IPS-18c (cell line): ENCODE data around the gene MRPL17.

Source experiments
- H3K4me3 ChIP-seq: 2 replicates; pipeline ENCODE4 v1.7.0; 2013; ENCODE audit warnings: low read depth, mild to moderate bottlenecking, low read length, moderate library complexity; ENCODE audit not compliant: insufficient read depth
- H3K9me3 ChIP-seq: one replicate; pipeline ENCODE4 v1.6.1; 2013; ENCODE audit warnings: mild to moderate bottlenecking, low read length, moderate library complexity; ENCODE audit not compliant: control insufficient read depth, insufficient read depth

MRPL17 gene

GRCh38 chr11:6646071-6646470, 37.1 kb downstream of the MRPL17 start:
- Histone ChIP-seq H3K4me3 (no peak overlapping the region), H3K9me3 (no peaks in the 10 kb centered on the region)

- no peak overlapping the region for H3K4me3 ChIP-seq
- no peaks in the 10 kb centered on the region for H3K9me3 ChIP-seq
Measured at GRCh38 chr11:6642957-6643356, 40.2 kb downstream of the MRPL17 start.

GRCh38 chr11:6640985-6641701, 42.0 kb downstream of the MRPL17 start:
- Histone ChIP-seq H3K9me3 (no peaks in the 10 kb centered on the region), H3K4me3 (no peak overlapping the region)

- H3K9me3 ChIP-seq: no peaks in the 10 kb centered on the region
- H3K4me3 ChIP-seq: no peak overlapping the region
Measured at GRCh38 chr11:6640036-6640984, 42.8 kb downstream of the MRPL17 start.

GRCh38 chr11:6638429-6638828, 44.7 kb downstream of the MRPL17 start:
- no peak overlapping the region for H3K4me3 ChIP-seq

GRCh38 chr11:6637871-6638270, 45.3 kb downstream of the MRPL17 start:
- Histone ChIP-seq H3K4me3 (no peak overlapping the region), H3K9me3 (no peaks in the 10 kb centered on the region)

More at GRCh38 chr11:6638429-6638828, 44.7 kb downstream of the MRPL17 start:
- H3K9me3 ChIP-seq: no peaks in the 10 kb centered on the region

- no peak overlapping the region for H3K4me3 ChIP-seq
- no peaks in the 10 kb centered on the region for H3K9me3 ChIP-seq
Measured at GRCh38 chr11:6636480-6636879, 46.7 kb downstream of the MRPL17 start.

- Histone ChIP-seq H3K4me3 (no peak overlapping the region), H3K9me3 (no peaks in the 10 kb centered on the region)
Measured at GRCh38 chr11:6635082-6635932, 47.8 kb downstream of the MRPL17 start.

GRCh38 chr11:6634534-6634933, 48.6 kb downstream of the MRPL17 start:
- Histone ChIP-seq H3K4me3 (no peak overlapping the region), H3K9me3 (no peaks in the 10 kb centered on the region)

- H3K4me3 ChIP-seq: no peak overlapping the region
- H3K9me3 ChIP-seq: no peaks in the 10 kb centered on the region
Measured at GRCh38 chr11:6633422-6634408, 49.4 kb downstream of the MRPL17 start.

GRCh38 chr11:6632116-6633073, 50.7 kb downstream of the MRPL17 start:
- H3K9me3 ChIP-seq: no peaks in the 10 kb centered on the region
- no peak overlapping the region for H3K4me3 ChIP-seq

- H3K9me3 ChIP-seq: no peaks in the 10 kb centered on the region
- H3K4me3 ChIP-seq: no peak overlapping the region
Measured at GRCh38 chr11:6631361-6631890, 51.7 kb downstream of the MRPL17 start.

GRCh38 chr11:6630632-6631291, 52.4 kb downstream of the MRPL17 start:
- Histone ChIP-seq H3K9me3 (no peaks in the 10 kb centered on the region), H3K4me3 (no peak overlapping the region)
